Uterus (tissue), 4 donors: ENCODE data around the gene RNU6-1. TPM values are rescaled to one million over a fixed set of nuclear protein-coding genes. Genes with fewer than 3 reads are reported as not detected.

ENCODE experiments used
- DNase-seq, 2 donors: peaks; one replicate each; pipeline ENCODE4 v3.0.0-alpha.2; 2019 to 2020
- H3K27ac ChIP-seq, 2 donors: fragments of 200-600 bp; sonication (generic); 1 replicate in 1 of 2; 2 replicates in 1 of 2; pipeline ENCODE4 v1.5.1; 2016 to 2018
- H3K27me3 ChIP-seq, 2 donors: fragments of 200-600 bp; sonication (generic); one replicate each; pipeline ENCODE4 v1.5.1; 2018 to 2019; ENCODE audit warnings: control low read depth in 1 of 2
- H3K36me3 ChIP-seq, 2 donors: fragments of 200-600 bp; sonication (generic); one replicate each; pipeline ENCODE4 v1.5.1; 2019; ENCODE audit warnings: control low read depth in 1 of 2
- H3K4me1 ChIP-seq, 2 donors: fragments of 200-600 bp; sonication (generic); one replicate each; pipeline ENCODE4 v1.5.1; 2018 to 2019; ENCODE audit warnings: control low read depth in 1 of 2
- H3K4me3 ChIP-seq, 2 donors: fragments of 200-600 bp; sonication (generic); 1 replicate in 1 of 2; 2 replicates in 1 of 2; pipeline ENCODE4 v1.5.1; 2018 to 2019; ENCODE audit warnings: mild to moderate bottlenecking in 1 of 2
- H3K9me3 ChIP-seq, 2 donors: fragments of 200-600 bp; sonication (generic); one replicate each; pipeline ENCODE4 v1.5.1; 2019; ENCODE audit warnings: control low read depth in 1 of 2
- CTCF ChIP-seq, 4 experiments: fragments of 200-600 bp in 2 of 4; fragments of 450-650 bp in 2 of 4; sonication (generic) in 2 of 4; IDR thresholded peaks; one replicate each; pipeline ENCODE4 v1.5.1; 2016 to 2019; ENCODE audit warnings: antibody characterized with exemption in 4 of 4, mild to moderate bottlenecking in 2 of 4, moderate library complexity in 1 of 4
- POLR2A ChIP-seq, 2 donors: fragments of 450-650 bp; IDR thresholded peaks; one replicate each; pipeline ENCODE4 v1.6.1; 2016; ENCODE audit warnings: antibody characterized with exemption in 2 of 2, mild to moderate bottlenecking in 1 of 2, moderate library complexity in 1 of 2
- intact Hi-C: fragments of 100-400 bp; cut with DNase I; formaldehyde crosslinking; loops from one replicate; pipeline ENCODE4 v1.15.1; 2023; ENCODE audit warnings: low total_unique reads
- total RNA-seq, 4 donors: library from RNA; depleted of rRNA in 3 of 4; stranded (reverse); fragments of >200 nt in 3 of 4; gene quantifications; one replicate each; pipeline versions ENCODE4 v1.1.0 to v1.2.4, GENCODE V29; 2014 to 2023
- donor health status: DM: yes; HTN: yes; CAD: no.

Gene RNU6-1
- total RNA-seq, 4 donors from 2014 or later = not detected

- intact Hi-C loops = loop anchor here (5.0 kb wide), 1 partner anchor 295 kb away; no protein-coding TSS in a partner anchor
- DNase-seq = no peak
- Histone ChIP-seq H3K27ac (no peak overlapping the region), H3K36me3 (no peaks in the 10 kb centered on the region), H3K4me3 (no peak overlapping the region), H3K9me3 (no peaks in the 10 kb centered on the region), H3K4me1 (peaks cover 0 to 5% of the 10 kb centered on the region in 2 donors), H3K27me3 (no peaks in the 10 kb centered on the region)
- TF ChIP-seq POLR2A (IDR thresholded peaks at IDR 0.05) = no peak
- TF ChIP-seq CTCF (IDR thresholded peaks at IDR 0.05) = no peak
Observed at GRCh38 chr15:67861983-67862382, 22.1 kb upstream of the RNU6-1 start.

GRCh38 chr15:67859331-67859946 lies 19.6 kb upstream of the RNU6-1 start:
- intact Hi-C loops = no loop called here

GRCh38 chr15:67857220-67857619 lies 17.4 kb upstream of the RNU6-1 start:
- Histone ChIP-seq H3K4me3 (no peak overlapping the region), H3K27me3 (no peaks in the 10 kb centered on the region), H3K9me3 (no peaks in the 10 kb centered on the region), H3K36me3 (no peaks in the 10 kb centered on the region), H3K4me1 (no peaks in the 10 kb centered on the region), H3K27ac (no peak overlapping the region)
- intact Hi-C loops = no loop called here
- TF ChIP-seq POLR2A (IDR thresholded peaks at IDR 0.05) (no peak), CTCF (IDR thresholded peaks at IDR 0.05) (no peak)
- DNase-seq = no peak

More at GRCh38 chr15:67859331-67859946, 19.6 kb upstream of the RNU6-1 start:
- no peaks in the 10 kb centered on the region for H3K27me3 ChIP-seq
- no peak for DNase-seq
- H3K27ac ChIP-seq = no peak overlapping the region
- H3K9me3 ChIP-seq = no peaks in the 10 kb centered on the region
- H3K4me1 ChIP-seq = peaks cover 0 to 5% of the 10 kb centered on the region in 2 donors
- H3K4me3 ChIP-seq = no peak overlapping the region
- no peak for TF ChIP-seq POLR2A (IDR thresholded peaks at IDR 0.05)
- TF ChIP-seq CTCF (IDR thresholded peaks at IDR 0.05) = no peak
- H3K36me3 ChIP-seq = no peaks in the 10 kb centered on the region

- intact Hi-C loops = no loop called here
- Histone ChIP-seq H3K4me3 (no peak overlapping the region), H3K9me3 (no peaks in the 10 kb centered on the region), H3K27ac (peak overlapping the region in 1 of 2 donors; percentile 43), H3K4me1 (no peaks in the 10 kb centered on the region), H3K36me3 (no peaks in the 10 kb centered on the region), H3K27me3 (no peaks in the 10 kb centered on the region)
- TF ChIP-seq CTCF (IDR thresholded peaks at IDR 0.05) = no peak
- DNase-seq = no peak
Observed at GRCh38 chr15:67855842-67856241, 16.0 kb upstream of the RNU6-1 start.

GRCh38 chr15:67854358-67854757 lies 14.5 kb upstream of the RNU6-1 start:
- TF ChIP-seq CTCF (IDR thresholded peaks at IDR 0.05) (no peak), POLR2A (IDR thresholded peaks at IDR 0.05) (no peak)
- intact Hi-C loops = no loop called here

More at GRCh38 chr15:67854358-67854757, 14.5 kb upstream of the RNU6-1 start:
- Histone ChIP-seq H3K4me3 (no peak overlapping the region), H3K27me3 (no peaks in the 10 kb centered on the region), H3K9me3 (no peaks in the 10 kb centered on the region), H3K4me1 (no peaks in the 10 kb centered on the region), H3K27ac (no peak overlapping the region), H3K36me3 (no peaks in the 10 kb centered on the region)
- no peak for DNase-seq
